IMR-90 (cell line): ENCODE data around the gene UXS1. TPM values are rescaled to one million over a fixed set of nuclear protein-coding genes. Genes with fewer than 3 reads are reported as not detected.

ENCODE experiments used
- ATAC-seq: fragments of 200-7000 bp; cut with Tn5 transposase; 2 replicates; pipeline ENCODE4 v1.9.1; 2020; ENCODE audit warnings: low read depth, mild to moderate bottlenecking, moderate library complexity
- BruUV-seq: library from RNA; stranded (reverse); fragments of 400-500 nt; replicated peaks from 2 replicates; lab custom pipeline; 2021; lab: Mats Ljungman, UMichigan
- CTCF ChIA-PET: fragments of 300-600 bp; formaldehyde crosslinking; extraction: SDS; loops from one replicate; lab custom pipeline; 2021; ENCODE audit warnings: antibody characterized with exemption; lab: Yijun Ruan, JAX
- POLR2A ChIA-PET: fragments of 300-600 bp; sonication (Branson Sonifier 250); formaldehyde crosslinking; loops from one replicate; lab custom pipeline; 2022; ENCODE audit warnings: antibody characterized with exemption; ENCODE audit not compliant: unreplicated experiment; lab: Charles Lee
- DNase-seq: peaks from one replicate; pipeline ENCODE4 v3.0.0; 2013
- H2AFZ ChIP-seq: replicated peaks from 2 replicates; pipeline ENCODE3; 2013; ENCODE audit warnings: low read length, mild to moderate bottlenecking; ENCODE audit not compliant: poor library complexity
- H2AK5ac ChIP-seq: 2 replicates; pipeline ENCODE4 v1.6.1; 2013; ENCODE audit warnings: low read depth, low read length, inconsistent platforms
- H2AK9ac ChIP-seq: replicated peaks from 2 replicates; pipeline ENCODE3; 2013; ENCODE audit warnings: mild to moderate bottlenecking, low read depth, low read length, moderate library complexity; ENCODE audit not compliant: poor library complexity
- H2BK120ac ChIP-seq: 2 replicates; pipeline ENCODE4 v1.6.1; 2013; ENCODE audit warnings: low read depth, low read length, inconsistent platforms
- H2BK15ac ChIP-seq: 3 replicates; pipeline ENCODE4 v1.6.1; 2013; ENCODE audit warnings: low read depth, low read length, inconsistent platforms
- H2BK20ac ChIP-seq: 2 replicates; pipeline ENCODE4 v1.6.1; 2013; ENCODE audit warnings: low read depth, mild to moderate bottlenecking, inconsistent platforms, low read length, moderate library complexity
- H2BK5ac ChIP-seq: 2 replicates; pipeline ENCODE4 v1.6.1; 2013; ENCODE audit warnings: mild to moderate bottlenecking, low read depth, low read length, inconsistent platforms; ENCODE audit not compliant: poor library complexity, severe bottlenecking
- H3K14ac ChIP-seq: replicated peaks from 2 replicates; pipeline ENCODE4 v1.6.1; 2013; ENCODE audit warnings: low read depth, low read length, inconsistent platforms
- H3K18ac ChIP-seq: 2 replicates; pipeline ENCODE4 v1.6.1; 2013; ENCODE audit warnings: low read depth, low read length, control low read depth
- H3K23ac ChIP-seq: 2 replicates; pipeline ENCODE4 v1.6.1; 2013; ENCODE audit warnings: low read depth, low read length, inconsistent platforms
- H3K27ac ChIP-seq: 2 replicates; pipeline ENCODE4 v1.5.1; 2013; ENCODE audit warnings: mild to moderate bottlenecking, control low read depth, low read length; ENCODE audit not compliant: insufficient read depth
- H3K27me3 ChIP-seq: 2 replicates; pipeline ENCODE4 v1.6.1; 2013; ENCODE audit warnings: low read length; ENCODE audit not compliant: control insufficient read depth, insufficient read depth
- H3K36me3 ChIP-seq: 2 replicates; pipeline ENCODE4 v1.6.1; 2013; ENCODE audit warnings: low read length, mixed read lengths; ENCODE audit not compliant: control insufficient read depth, insufficient read depth
- H3K4ac ChIP-seq: 2 replicates; pipeline ENCODE4 v1.6.1; 2013; ENCODE audit warnings: low read depth, low read length, inconsistent platforms
- H3K4me1 ChIP-seq: 2 replicates; pipeline ENCODE4 v1.6.1; 2013; ENCODE audit warnings: low read length, mixed read lengths; ENCODE audit not compliant: control insufficient read depth, insufficient read depth
- H3K4me2 ChIP-seq: 2 replicates; pipeline ENCODE4 v1.6.1; 2013; ENCODE audit warnings: low read depth, mild to moderate bottlenecking, control low read depth, low read length, moderate library complexity
- H3K4me3 ChIP-seq: 2 replicates; pipeline ENCODE4 v1.5.1; 2013; ENCODE audit warnings: low read depth, mild to moderate bottlenecking, control low read depth, low read length, moderate library complexity; ENCODE audit not compliant: insufficient read depth
- H3K56ac ChIP-seq: 2 replicates; pipeline ENCODE4 v1.6.1; 2013; ENCODE audit warnings: low read length, inconsistent platforms; ENCODE audit not compliant: insufficient read depth; ENCODE audit errors: extremely low read depth
- H3K79me1 ChIP-seq, 2 experiments: 2 replicates each; pipeline ENCODE4 v1.6.1; 2013; ENCODE audit warnings: low read length in 2 of 2, inconsistent platforms in 1 of 2, low read depth in 1 of 2
- H3K9ac ChIP-seq: 2 replicates; pipeline ENCODE4 v1.6.1; 2013; ENCODE audit warnings: low read depth, low read length, control low read depth
- H3K9me1 ChIP-seq: 2 replicates; pipeline ENCODE4 v1.6.1; 2013; ENCODE audit warnings: low read length, inconsistent platforms; ENCODE audit not compliant: insufficient read depth
- H3K9me3 ChIP-seq: 2 replicates; pipeline ENCODE4 v1.6.1; 2013; ENCODE audit warnings: low read length; ENCODE audit not compliant: control insufficient read depth, insufficient read depth
- H4K20me1 ChIP-seq: 2 replicates; pipeline ENCODE4 v1.6.1; 2013; ENCODE audit warnings: low read length, inconsistent platforms; ENCODE audit not compliant: insufficient read depth
- H4K5ac ChIP-seq: 2 replicates; pipeline ENCODE4 v1.6.1; 2013; ENCODE audit warnings: mild to moderate bottlenecking, low read depth, low read length, control low read depth
- H4K8ac ChIP-seq, 2 experiments: 2 replicates each; pipeline ENCODE4 v1.6.1; 2013; ENCODE audit warnings: low read depth in 2 of 2, low read length in 2 of 2, control low read depth in 1 of 2, inconsistent platforms in 1 of 2
- H4K91ac ChIP-seq: 2 replicates; pipeline ENCODE4 v1.6.1; 2013; ENCODE audit warnings: low read depth, low read length, inconsistent platforms; ENCODE audit not compliant: insufficient read depth
- CEBPB ChIP-seq: IDR thresholded peaks from 2 replicates; pipeline ENCODE4 v1.6.1; 2012; ENCODE audit warnings: low read depth, low read length, improper control_type of control experiment
- CTCF ChIP-seq: conservative IDR thresholded peaks from 2 replicates; pipeline ENCODE4 v1.5.1; 2012; ENCODE audit warnings: mild to moderate bottlenecking, low read depth, low read length, improper control_type of control experiment
- MAZ ChIP-seq: IDR thresholded peaks from 2 replicates; pipeline ENCODE4 v1.6.1; 2012; ENCODE audit warnings: low read depth, mild to moderate bottlenecking, low read length, improper control_type of control experiment, moderate library complexity, borderline replicate concordance
- NFE2L2 ChIP-seq: fragments of 150-350 bp; IDR thresholded peaks from 2 replicates; pipeline ENCODE4 v1.6.1; 2016; ENCODE audit warnings: low read depth, mild to moderate bottlenecking, low read length
- POLR2A ChIP-seq: IDR thresholded peaks from 2 replicates; pipeline ENCODE4 v1.6.1; 2012; ENCODE audit warnings: mild to moderate bottlenecking, low read depth, low read length
- RAD21 ChIP-seq: IDR thresholded peaks from 2 replicates; pipeline ENCODE4 v1.6.1; 2012; ENCODE audit warnings: low read length, improper control_type of control experiment
- SMC3 ChIP-seq: fragments of 150-350 bp; IDR thresholded peaks from 2 replicates; pipeline ENCODE4 v1.6.1; 2016; ENCODE audit warnings: low read depth, mild to moderate bottlenecking, antibody characterized with exemption, low read length, moderate library complexity
- WGBS, 2 experiments: methylation state at CpG; one replicate each; pipeline versions ENCODE4 v1.1.5 to v1.1.7; 2013; ENCODE audit warnings: missing lambda C conversion rate in 2 of 2; ENCODE audit not compliant: insufficient read length in 1 of 2; ENCODE audit errors: extremely low coverage in 2 of 2; 5-methylcytosine and 5-hydroxymethylcytosine counted together
- dilution Hi-C: fragments of 300-500 bp; cut with HindIII; formaldehyde crosslinking; loops from one replicate; pipeline ENCODE4 v1.14.3; 2018; ENCODE audit warnings: low sequenced_read_pairs; ENCODE audit not compliant: unreplicated experiment
- in situ Hi-C: fragments of 300-500 bp; cut with MboI; formaldehyde crosslinking; loops from 3 replicates; pipeline ENCODE4 v1.14.3; 2019; ENCODE audit warnings: low sequenced_read_pairs, inconsistent platforms, mixed read lengths
- intact Hi-C: fragments of 100-400 bp; cut with micrococcal nuclease; formaldehyde crosslinking; loops from 2 replicates; pipeline ENCODE4 v1.10.0; 2022
- polyA plus RNA-seq, 3 experiments: library from polyadenylated mRNA; depleted of rRNA; stranded (reverse); fragments of >200 nt; gene quantifications; 2 replicates each; pipeline ENCODE4 v1.2.3, GENCODE V29; 2012; ENCODE audit warnings: low replicate concordance in 1 of 3
- total RNA-seq: library from RNA; depleted of rRNA; stranded (reverse); fragments of >200 nt; gene quantifications from 2 replicates; pipeline ENCODE4 v1.2.3, GENCODE V29; 2012

The UXS1 gene
- total and polyA plus RNA-seq, 2 of the 4 experiments (the other 2 are of a cell fraction): 33.7 to 54.3 TPM

- Histone ChIP-seq H3K4me1 (no peaks in the 10 kb centered on the region), H3K56ac (no peak overlapping the region), H3K9me3 (no peaks in the 10 kb centered on the region), H4K5ac (no peak overlapping the region), H3K4me3 (no peak overlapping the region), H3K4ac (no peak overlapping the region), H4K8ac (no peak overlapping the region), H3K27ac (no peak overlapping the region), H2AFZ (no peak overlapping the region), H3K9ac (no peak overlapping the region), H2BK20ac (no peak overlapping the region), H3K36me3 (peaks cover 18% of the 10 kb centered on the region), H3K9me1 (peaks cover 17% of the 10 kb centered on the region), H3K27me3 (no peaks in the 10 kb centered on the region), H3K18ac (no peak overlapping the region), H3K4me2 (no peak overlapping the region), H3K14ac (no peak overlapping the region), H3K79me1 (peaks cover 0 to 12% of the 10 kb centered on the region in 2 experiments; a peak in 2 of 4 replicates), H2BK120ac (no peak overlapping the region), H4K20me1 (peaks cover 15% of the 10 kb centered on the region; the same call in 1 of the 2 replicates), H2AK9ac (no peak overlapping the region), H2BK5ac (no peak overlapping the region), H4K91ac (no peak overlapping the region), H2BK15ac (no peak overlapping the region), H3K23ac (no peak overlapping the region), H2AK5ac (no peak overlapping the region)
- in situ Hi-C loops (no loop called here), intact Hi-C loops (no loop called here), dilution Hi-C loops (no loop called here)
- DNase-seq (no peak), ATAC-seq (no peak)
- TF ChIP-seq CEBPB (no peak), CTCF (no peak), POLR2A (no peak), MAZ (no peak), SMC3 (no peak), RAD21 (no peak), NFE2L2 (no peak)
- ChIA-PET POLR2A (no interaction called here), CTCF (interaction anchor here (1.7 kb wide), 1 partner anchor 9 kb away, joined by 4 read pairs; no protein-coding TSS in a partner anchor)
- BruUV-seq: no TSS peak
- WGBS, 2 experiments: no CpG with 5 or more reads among the region's 4 CpGs
These were observed 79.9 kb downstream of the UXS1 start for GRCh38 chr2:106114166-106114565.
